Fibroblast of mammary gland (primary cell): ENCODE measurements around the gene LPIN3.
"Not testable (repeated sequence)": the region's sequence is repeated elsewhere in the genome, so short reads cannot be mapped to it uniquely, and the experiment has no call there.

ENCODE experiments used
- DNase-seq: peaks from one replicate; pipeline ENCODE4 v3.0.0-alpha.2; 2010; ENCODE audit warnings: low read depth
- H3K4me3 ChIP-seq: 2 replicates; pipeline ENCODE4 v1.5.1; 2011; ENCODE audit warnings: low read depth, mild to moderate bottlenecking, low read length, moderate library complexity; ENCODE audit not compliant: control insufficient read depth
- CTCF ChIP-seq: conservative IDR thresholded peaks from 2 replicates; pipeline ENCODE4 v1.5.1; 2011; ENCODE audit warnings: low read depth, low read length, inconsistent platforms; ENCODE audit not compliant: control insufficient read depth, insufficient read depth

LPIN3 gene

GRCh38 chr20:41304424-41305079 is 36.1 kb upstream of the LPIN3 start:
- H3K4me3 ChIP-seq, result no peak overlapping the region
- DNase-seq, result peak; percentile 41
- no peak for TF ChIP-seq CTCF

GRCh38 chr20:41306061-41306727 is 34.4 kb upstream of the LPIN3 start:
- DNase-seq, result no peak
- no peak overlapping the region for H3K4me3 ChIP-seq
- no peak for TF ChIP-seq CTCF

GRCh38 chr20:41307021-41307420 is 33.6 kb upstream of the LPIN3 start:
- H3K4me3 ChIP-seq, result no peak overlapping the region
- DNase-seq, result no peak
- no peak for TF ChIP-seq CTCF

- no peak for TF ChIP-seq CTCF
- DNase-seq, result peak; percentile 85
- H3K4me3 ChIP-seq, result no peak overlapping the region
These were observed 32.3 kb upstream of the LPIN3 start for GRCh38 chr20:41308290-41308711.

- TF ChIP-seq CTCF, result no peak
- H3K4me3 ChIP-seq, result no peak overlapping the region
- DNase-seq, result peak; percentile 73
These were observed 31.8 kb upstream of the LPIN3 start for GRCh38 chr20:41308726-41309413.

- H3K4me3 ChIP-seq, result no peak overlapping the region
- no peak for TF ChIP-seq CTCF
- peak; percentile 94 for DNase-seq
These were observed 30.8 kb upstream of the LPIN3 start for GRCh38 chr20:41309817-41310216.

GRCh38 chr20:41312009-41312408 is 28.6 kb upstream of the LPIN3 start:
- not testable (repeated sequence) for DNase-seq

More at GRCh38 chr20:41312009-41312408, 28.6 kb upstream of the LPIN3 start:
- H3K4me3 ChIP-seq, result not testable (repeated sequence)
